Stimulated activated CD4-positive, alpha-beta T cell treated with anti-CD3 and anti-CD28 coated beads, Interleukin-4, amount 100 ng/mL, for 24 hours (primary cell): ENCODE results near the gene PIK3R4.

Source experiments
- DNase-seq: peaks from one replicate; pipeline ENCODE4 v3.0.0-alpha.2; 2020

PIK3R4 gene

GRCh38 chr3:130739848-130740247, 6.8 kb downstream of the PIK3R4 start:
- no peak for DNase-seq

- DNase-seq: no peak
Observed at GRCh38 chr3:130738241-130738640, 8.4 kb downstream of the PIK3R4 start.

DNA sequence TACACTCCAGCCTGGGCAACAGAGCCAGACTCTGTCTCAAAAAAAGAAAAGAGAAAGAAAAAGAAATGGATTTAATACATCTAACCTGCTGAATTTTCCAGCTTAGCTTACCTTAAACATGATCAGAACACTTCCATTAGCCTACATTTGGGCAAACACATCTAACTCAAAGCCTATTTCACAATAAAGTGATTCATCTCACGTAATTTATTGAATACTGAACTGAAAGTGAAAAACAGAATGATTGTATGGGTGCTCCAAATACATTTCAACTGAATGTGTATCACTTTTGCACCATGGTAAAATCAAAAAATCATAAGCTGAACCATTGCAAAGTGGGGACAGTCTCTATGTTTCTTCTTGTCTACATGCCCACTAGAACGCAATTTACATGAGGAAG, 9.0 kb downstream of the PIK3R4 start:
- no peak for DNase-seq

- no peak for DNase-seq
Observed at GRCh38 chr3:130733236-130733875, 13.3 kb downstream of the PIK3R4 start.

DNA sequence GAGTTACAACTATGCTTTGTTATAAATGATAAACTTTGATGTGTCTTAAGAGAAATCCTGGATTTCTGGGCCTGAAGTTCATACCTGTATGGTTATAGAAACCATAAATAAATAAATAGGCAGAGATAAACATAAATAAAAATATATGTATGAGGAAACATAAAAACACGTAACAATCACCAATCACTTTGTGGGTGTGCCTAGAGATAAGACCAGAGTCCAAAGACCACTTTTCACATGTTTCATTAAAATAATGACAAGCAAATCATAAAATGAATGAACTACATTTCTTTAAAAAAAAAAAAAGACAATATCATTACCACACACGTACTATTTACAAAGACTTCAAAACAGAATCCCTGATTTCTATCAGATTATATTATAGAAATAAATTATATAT, 14.1 kb downstream of the PIK3R4 start:
- DNase-seq: no peak

GRCh38 chr3:130731817-130732216, 14.8 kb downstream of the PIK3R4 start:
- no peak for DNase-seq

DNA sequence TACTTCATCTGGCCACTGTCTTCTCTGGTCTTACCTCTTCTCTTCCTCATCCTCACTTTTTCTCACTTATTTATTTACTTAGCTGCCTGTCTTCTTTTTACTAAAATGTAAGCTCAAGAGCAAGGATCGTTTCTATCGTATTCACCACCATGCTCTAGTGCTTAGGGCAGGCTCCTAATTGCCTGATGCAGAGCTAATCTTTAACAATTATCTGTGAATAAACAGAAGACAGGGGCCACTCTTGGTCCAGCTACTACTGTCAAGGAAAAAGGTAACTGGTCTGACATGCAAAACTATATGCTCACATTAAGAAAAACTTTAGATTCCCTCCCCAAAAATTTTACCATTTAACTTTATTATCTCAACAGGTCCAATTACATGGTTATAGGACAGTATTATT, 17.5 kb downstream of the PIK3R4 start:
- no peak for DNase-seq

GRCh38 chr3:130728037-130728436, 18.6 kb downstream of the PIK3R4 start:
- DNase-seq: no peak

GRCh38 chr3:130725746-130726145, 20.9 kb downstream of the PIK3R4 start:
- DNase-seq: no peak

DNA sequence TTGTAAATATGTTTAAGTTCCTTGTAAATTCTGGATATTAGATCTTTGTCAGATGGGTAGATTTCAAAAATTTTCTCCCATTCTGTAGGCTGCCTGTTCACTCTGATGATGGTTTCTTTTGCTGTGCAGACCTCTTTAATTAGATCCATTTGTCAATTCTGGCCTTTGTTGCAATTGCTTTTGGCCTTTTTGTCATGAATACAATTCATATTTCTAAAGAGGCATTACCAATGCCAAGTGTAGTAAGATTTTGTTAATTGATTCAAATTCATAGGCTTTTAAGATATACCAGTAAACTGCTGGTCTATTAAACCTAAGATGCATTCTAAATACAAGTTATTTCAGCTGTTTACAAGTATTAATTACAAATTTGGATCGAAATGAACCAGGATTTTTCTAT, 31.0 kb downstream of the PIK3R4 start:
- DNase-seq: no peak

- DNase-seq: no peak
Observed at GRCh38 chr3:130712718-130713423, 33.8 kb downstream of the PIK3R4 start.

GRCh38 chr3:130711565-130712324, 34.9 kb downstream of the PIK3R4 start:
- no peak for DNase-seq

GRCh38 chr3:130709671-130710070, 37.0 kb downstream of the PIK3R4 start:
- DNase-seq: no peak

- DNase-seq: no peak
Observed at GRCh38 chr3:130707902-130708601, 38.6 kb downstream of the PIK3R4 start.

DNA sequence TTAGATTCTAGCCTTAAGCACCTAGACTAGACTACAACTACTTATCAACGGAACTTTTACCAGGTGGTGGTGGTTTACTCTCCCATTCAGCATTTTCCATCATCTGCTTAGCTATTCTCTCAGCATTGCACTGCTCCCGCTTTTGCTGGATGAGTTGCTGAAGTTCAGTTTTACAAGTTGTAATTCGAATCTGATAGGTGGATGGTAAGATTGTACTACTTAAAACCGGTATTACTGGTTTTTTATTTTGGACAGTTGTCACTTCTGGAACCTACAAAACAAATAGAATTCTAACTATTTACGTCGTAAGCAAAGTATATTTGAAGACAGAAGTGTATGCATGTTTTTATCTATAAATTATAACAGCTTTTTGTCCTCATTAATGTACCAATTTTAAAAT, 41.1 kb downstream of the PIK3R4 start:
- no peak for DNase-seq

DNA sequence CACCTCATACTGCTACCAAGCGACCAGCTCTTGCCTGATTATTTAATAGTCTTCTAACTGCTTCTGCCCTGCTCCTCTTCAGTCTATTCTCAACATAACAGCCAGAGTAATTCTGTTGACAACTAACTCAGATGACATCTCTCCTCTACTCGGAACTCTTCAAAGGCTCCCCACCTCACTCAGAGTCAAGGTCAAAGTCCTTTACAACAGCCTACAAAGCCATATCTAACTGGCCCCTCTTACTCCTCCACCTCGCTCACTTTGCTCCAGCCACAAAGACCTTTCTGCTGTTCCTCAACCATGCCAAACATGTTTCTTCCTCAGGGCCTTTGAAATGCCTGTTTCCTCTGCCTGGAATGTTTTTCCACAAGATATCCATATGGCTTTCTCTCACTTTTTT, 43.6 kb downstream of the PIK3R4 start:
- DNase-seq: no peak

GRCh38 chr3:130700541-130700940, 46.1 kb downstream of the PIK3R4 start:
- no peak for DNase-seq

- no peak for DNase-seq
Observed at GRCh38 chr3:130699765-130700164, 46.9 kb downstream of the PIK3R4 start.

GRCh38 chr3:130693314-130693713, 53.3 kb downstream of the PIK3R4 start:
- DNase-seq: no peak

- no peak for DNase-seq
Observed at GRCh38 chr3:130692455-130692854, 54.2 kb downstream of the PIK3R4 start.

DNA sequence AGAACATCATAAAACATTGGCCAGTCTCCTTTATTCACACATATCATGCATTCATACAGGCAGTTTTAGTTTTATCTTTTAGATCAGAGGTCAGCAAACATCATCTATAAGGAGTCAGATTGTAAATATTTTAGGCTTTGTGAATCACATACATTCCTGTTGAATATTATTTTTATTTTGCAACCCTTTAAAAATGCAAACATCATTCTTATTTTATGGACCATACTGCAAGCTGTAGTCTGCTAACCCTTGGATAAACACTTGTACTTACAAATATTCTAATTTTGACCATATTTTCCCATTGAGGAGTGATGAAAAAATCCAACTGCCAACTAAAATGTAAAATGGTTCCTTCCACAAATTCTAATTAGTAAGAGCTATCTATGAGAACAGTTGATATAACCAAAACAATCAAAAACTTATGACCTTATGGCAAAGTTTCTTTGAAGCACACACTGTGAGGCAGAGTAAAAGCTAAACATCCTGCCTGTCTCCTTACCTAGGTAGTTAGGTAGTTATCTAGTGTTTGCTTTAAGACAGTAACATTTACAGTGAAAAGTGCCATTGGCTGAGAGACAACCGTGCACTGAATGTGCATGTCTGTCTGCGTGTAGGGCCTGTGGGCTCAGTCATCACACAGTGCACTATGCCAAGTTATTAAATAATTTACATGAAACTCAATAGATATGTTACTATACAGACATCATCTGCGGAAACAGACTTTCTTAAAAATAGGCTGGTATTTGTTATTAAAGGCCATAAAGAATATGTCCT, 57.7 kb downstream of the PIK3R4 start:
- no peak for DNase-seq

DNA sequence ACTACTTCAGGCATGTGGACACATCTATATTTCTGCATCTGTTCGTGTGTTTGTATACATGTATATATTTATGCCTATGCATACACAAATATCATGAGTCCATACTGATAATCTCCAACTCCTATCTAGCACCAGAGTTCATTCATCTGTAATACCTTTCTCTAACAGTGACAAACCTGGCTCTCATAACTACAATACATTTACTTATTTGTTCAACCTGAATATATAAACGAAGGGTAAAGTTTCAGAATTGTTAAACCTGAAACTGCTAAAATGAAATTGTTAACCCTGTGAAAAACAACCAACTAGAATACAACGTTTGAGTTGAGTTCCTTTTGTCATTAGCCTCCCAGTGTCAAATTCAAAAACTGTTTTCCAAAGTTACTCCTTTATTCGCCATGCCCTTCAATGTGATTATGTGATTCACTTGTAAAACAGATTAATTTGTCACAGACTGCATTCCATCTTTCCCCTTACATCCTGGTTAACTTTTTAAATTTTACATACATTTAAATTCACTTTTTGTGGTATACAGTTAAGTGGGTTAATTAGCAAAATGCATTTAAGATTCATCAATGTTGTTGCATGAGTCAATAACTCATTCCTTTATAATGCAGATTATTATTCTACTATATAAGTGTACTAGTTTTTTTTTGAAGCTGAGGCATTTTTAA, 58.5 kb downstream of the PIK3R4 start:
- no peak for DNase-seq
